Upper lobe of left lung (tissue), 6 donors: ENCODE results near the gene BCAS3. TPM values are rescaled to one million over a fixed set of nuclear protein-coding genes. Genes with fewer than 3 reads are reported as not detected.
A peak's percentile ranks its signal among the peaks of the same experiment; 100 is the strongest.

Experiments used
- ATAC-seq, 2 donors: fragments of 200-7000 bp; cut with Tn5 transposase; one replicate each; pipeline ENCODE4 v1.9.1; 2022; ENCODE audit warnings: mild to moderate bottlenecking in 2 of 2, moderate library complexity in 2 of 2; ENCODE audit not compliant: low FRiP score in 2 of 2
- DNase-seq, 2 donors: peaks; one replicate each; pipeline ENCODE4 v3.0.0-alpha.2; 2019 to 2020
- H3K27ac ChIP-seq, 4 donors: fragments of 200-600 bp; sonication (generic); one replicate each; pipeline ENCODE4 v1.5.1; 2016 to 2019
- H3K27me3 ChIP-seq, 4 donors: fragments of 200-600 bp; sonication (generic); one replicate each; pipeline ENCODE4 v1.5.1; 2017 to 2019
- H3K36me3 ChIP-seq, 4 donors: fragments of 200-600 bp; sonication (generic); one replicate each; pipeline ENCODE4 v1.5.1; 2016 to 2019
- H3K4me1 ChIP-seq, 4 donors: fragments of 200-600 bp; sonication (generic); one replicate each; pipeline ENCODE4 v1.5.1; 2018 to 2019
- H3K4me3 ChIP-seq, 4 donors: fragments of 200-600 bp; sonication (generic); one replicate each; pipeline ENCODE4 v1.5.1; 2017 to 2019; ENCODE audit warnings: mild to moderate bottlenecking in 2 of 4, moderate library complexity in 1 of 4
- H3K9me3 ChIP-seq, 4 donors: fragments of 200-600 bp; sonication (generic); one replicate each; pipeline ENCODE4 v1.5.1; 2018 to 2019
- EP300 ChIP-seq, 4 donors: sonication (generic); formaldehyde crosslinking; IDR thresholded peaks; one replicate each; pipeline ENCODE4 v1.5.1; 2017; ENCODE audit warnings: antibody characterized with exemption in 4 of 4, control low read depth in 2 of 4
- POLR2A ChIP-seq, 4 donors: fragments of 450-650 bp; IDR thresholded peaks; one replicate each; pipeline ENCODE4 v1.5.1; 2016 to 2017; ENCODE audit warnings: antibody characterized with exemption in 4 of 4, mild to moderate bottlenecking in 2 of 4
- POLR2AphosphoS5 ChIP-seq, 2 donors: sonication (generic); formaldehyde crosslinking; IDR thresholded peaks; one replicate each; pipeline ENCODE4 v1.5.1; 2017; ENCODE audit warnings: antibody characterized with exemption in 2 of 2
- WGBS, 2 donors: methylation state at CpG; one replicate each; pipeline ENCODE4 v1.1.5; 2017 to 2018; 5-methylcytosine and 5-hydroxymethylcytosine counted together
- total RNA-seq, 6 donors: library from RNA; depleted of rRNA in 4 of 6; stranded (reverse); fragments of >200 nt in 4 of 6; gene quantifications; one replicate each; pipeline versions ENCODE4 v1.1.0 to v1.2.1, GENCODE V29; 2016 to 2021
- TF ChIP-seq, protein P1 (sequence below), 6 experiments: fragments of 450-650 bp in 4 of 6; fragments of 200-600 bp in 2 of 6; sonication (generic) in 2 of 6; IDR thresholded peaks; one replicate each; pipeline ENCODE4 v1.5.1; 2016 to 2019; ENCODE audit warnings: antibody characterized with exemption in 6 of 6
- donor health status: DM: no; HTN: no; CAD: no; lungs with moderate emphysema.
- donor health status: DM: no; HTN: yes; CAD: no; lungs with severe emphysema.

Gene BCAS3
- total RNA-seq, 6 donors from 2014 or later: 20.1 to 111 (median 37.0) TPM

DNA sequence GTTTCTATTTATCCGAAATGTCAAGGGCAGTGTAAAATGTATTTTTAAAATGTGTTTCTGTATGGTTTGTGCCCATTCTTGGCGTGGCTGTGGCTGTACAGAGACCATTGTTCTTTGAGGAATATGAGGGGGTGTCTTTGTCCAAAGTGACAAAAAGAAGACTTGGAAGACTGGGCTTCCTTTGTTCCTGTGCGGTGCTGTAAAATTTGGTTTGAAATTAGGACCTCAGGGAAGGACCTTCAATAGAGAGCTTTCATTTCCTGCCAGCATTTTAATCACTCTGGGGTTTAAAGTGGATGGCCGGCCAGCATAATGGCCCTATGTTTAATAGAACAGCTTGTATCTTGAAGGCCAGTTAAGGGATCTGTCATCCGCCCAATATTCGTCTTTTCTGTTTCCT, 531.9 kb downstream of the BCAS3 start:
- Histone ChIP-seq H3K9me3 (no peaks in the 10 kb centered on the region), H3K27me3 (no peaks in the 10 kb centered on the region), H3K4me1 (peaks cover 21 to 41% (median 31%) of the 10 kb centered on the region in 4 donors), H3K4me3 (no peak overlapping the region), H3K27ac (peak overlapping the region; percentile 63 to 88 (median 76)), H3K36me3 (no peaks in the 10 kb centered on the region)
- 41 to 48% methylated on average over 6 of the region's 6 CpGs for WGBS, 2 donors
- no peak for TF ChIP-seq POLR2A (IDR thresholded peaks at IDR 0.05)
- no peak for TF ChIP-seq POLR2AphosphoS5 (IDR thresholded peaks at IDR 0.05)
- TF ChIP-seq, protein P1, sequence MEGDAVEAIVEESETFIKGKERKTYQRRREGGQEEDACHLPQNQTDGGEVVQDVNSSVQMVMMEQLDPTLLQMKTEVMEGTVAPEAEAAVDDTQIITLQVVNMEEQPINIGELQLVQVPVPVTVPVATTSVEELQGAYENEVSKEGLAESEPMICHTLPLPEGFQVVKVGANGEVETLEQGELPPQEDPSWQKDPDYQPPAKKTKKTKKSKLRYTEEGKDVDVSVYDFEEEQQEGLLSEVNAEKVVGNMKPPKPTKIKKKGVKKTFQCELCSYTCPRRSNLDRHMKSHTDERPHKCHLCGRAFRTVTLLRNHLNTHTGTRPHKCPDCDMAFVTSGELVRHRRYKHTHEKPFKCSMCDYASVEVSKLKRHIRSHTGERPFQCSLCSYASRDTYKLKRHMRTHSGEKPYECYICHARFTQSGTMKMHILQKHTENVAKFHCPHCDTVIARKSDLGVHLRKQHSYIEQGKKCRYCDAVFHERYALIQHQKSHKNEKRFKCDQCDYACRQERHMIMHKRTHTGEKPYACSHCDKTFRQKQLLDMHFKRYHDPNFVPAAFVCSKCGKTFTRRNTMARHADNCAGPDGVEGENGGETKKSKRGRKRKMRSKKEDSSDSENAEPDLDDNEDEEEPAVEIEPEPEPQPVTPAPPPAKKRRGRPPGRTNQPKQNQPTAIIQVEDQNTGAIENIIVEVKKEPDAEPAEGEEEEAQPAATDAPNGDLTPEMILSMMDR (IDR thresholded peaks at IDR 0.05): no peak
- TF ChIP-seq EP300 (IDR thresholded peaks at IDR 0.05): no peak
- DNase-seq: no peak
- no peak for ATAC-seq

GRCh38 chr17:61211236-61211635, 533.6 kb downstream of the BCAS3 start:
- no peaks in the 10 kb centered on the region for H3K27me3 ChIP-seq
- TF ChIP-seq, protein P1 (IDR thresholded peaks at IDR 0.05): no peak
- TF ChIP-seq POLR2AphosphoS5 (IDR thresholded peaks at IDR 0.05) (no peak), EP300 (IDR thresholded peaks at IDR 0.05) (no peak), POLR2A (IDR thresholded peaks at IDR 0.05) (no peak)
- no peaks in the 10 kb centered on the region for H3K9me3 ChIP-seq
- peaks cover 21 to 30% (median 22%) of the 10 kb centered on the region in 4 donors for H3K4me1 ChIP-seq
- no peaks in the 10 kb centered on the region for H3K36me3 ChIP-seq
- no peak overlapping the region for H3K4me3 ChIP-seq
- peak overlapping the region in 3 of 4 donors; percentile 63 to 88 (median 80) for H3K27ac ChIP-seq
- DNase-seq: no peak
- WGBS, 2 donors: 91 to 100% methylated on average over 1 of the region's 1 CpG
- no peak for ATAC-seq

DNA sequence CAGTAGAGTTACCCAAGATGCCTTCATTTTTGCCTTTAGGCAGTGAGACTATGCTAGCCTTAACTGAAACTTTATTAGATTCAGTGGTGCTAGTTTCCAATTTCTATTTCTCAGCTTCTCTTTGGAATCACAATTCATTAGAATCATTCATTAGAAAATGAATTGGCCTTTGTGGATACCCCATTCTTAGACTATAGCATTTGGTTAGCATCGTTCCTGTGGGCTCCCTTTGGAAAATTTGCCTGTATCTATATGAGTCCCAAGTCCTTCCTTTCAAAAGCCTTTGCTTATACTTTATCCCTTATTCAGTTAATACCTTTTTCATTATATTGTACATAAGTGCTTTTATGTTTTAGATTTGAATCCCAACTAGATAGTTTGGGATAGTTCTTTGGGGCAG, 535.0 kb downstream of the BCAS3 start:
- TF ChIP-seq EP300 (IDR thresholded peaks at IDR 0.05) (no peak), POLR2AphosphoS5 (IDR thresholded peaks at IDR 0.05) (no peak), POLR2A (IDR thresholded peaks at IDR 0.05) (no peak)
- TF ChIP-seq, protein P1 (IDR thresholded peaks at IDR 0.05): no peak
- WGBS, 2 donors: 100% methylated on average over 1 of the region's 1 CpG
- H3K36me3 ChIP-seq: no peaks in the 10 kb centered on the region
- no peak overlapping the region for H3K4me3 ChIP-seq
- no peaks in the 10 kb centered on the region for H3K9me3 ChIP-seq
- H3K4me1 ChIP-seq: peaks cover 20 to 32% (median 21%) of the 10 kb centered on the region in 4 donors
- ATAC-seq (no peak), DNase-seq (no peak)
- no peaks in the 10 kb centered on the region for H3K27me3 ChIP-seq
- no peak overlapping the region for H3K27ac ChIP-seq

- no peak for TF ChIP-seq POLR2A (IDR thresholded peaks at IDR 0.05)
- no peak for TF ChIP-seq POLR2AphosphoS5 (IDR thresholded peaks at IDR 0.05)
- TF ChIP-seq, protein P1 (IDR thresholded peaks at IDR 0.05): no peak
- no peak for TF ChIP-seq EP300 (IDR thresholded peaks at IDR 0.05)
- Histone ChIP-seq H3K36me3 (no peaks in the 10 kb centered on the region), H3K9me3 (no peaks in the 10 kb centered on the region), H3K27me3 (no peaks in the 10 kb centered on the region), H3K27ac (no peak overlapping the region), H3K4me3 (no peak overlapping the region), H3K4me1 (peaks cover 20 to 35% (median 24%) of the 10 kb centered on the region in 4 donors)
- no peak for DNase-seq
- no peak for ATAC-seq
Observed at GRCh38 chr17:61214753-61215152, 537.1 kb downstream of the BCAS3 start.

- 96 to 99% methylated on average over 4 of the region's 4 CpGs for WGBS, 2 donors
Observed at GRCh38 chr17:61216066-61216465, 538.4 kb downstream of the BCAS3 start.

More at GRCh38 chr17:61216066-61216465, 538.4 kb downstream of the BCAS3 start:
- ATAC-seq: no peak
- H3K4me1 ChIP-seq: peaks cover 17 to 34% (median 23%) of the 10 kb centered on the region in 4 donors
- no peaks in the 10 kb centered on the region for H3K9me3 ChIP-seq
- no peak for DNase-seq
- no peaks in the 10 kb centered on the region for H3K27me3 ChIP-seq
- H3K27ac ChIP-seq: no peak overlapping the region
- TF ChIP-seq, protein P1 (IDR thresholded peaks at IDR 0.05): no peak
- TF ChIP-seq POLR2A (IDR thresholded peaks at IDR 0.05): no peak
- no peak for TF ChIP-seq POLR2AphosphoS5 (IDR thresholded peaks at IDR 0.05)
- no peak for TF ChIP-seq EP300 (IDR thresholded peaks at IDR 0.05)
- H3K4me3 ChIP-seq: no peak overlapping the region
- H3K36me3 ChIP-seq: no peaks in the 10 kb centered on the region
